Fibroblast of peridontal ligament (primary cell): ENCODE measurements around the gene SERINC4.

Source experiments
- DNase-seq: peaks from one replicate; pipeline ENCODE4 v3.0.0-alpha.2; 2010; ENCODE audit errors: extremely low read depth

Gene SERINC4

GRCh38 chr15:43749690-43750345, 50.2 kb downstream of the SERINC4 start:
- DNase-seq = no peak

- peak; percentile 35 for DNase-seq
Measured at GRCh38 chr15:43748376-43748775, 51.6 kb downstream of the SERINC4 start.

GRCh38 chr15:43746903-43747309, 53.1 kb downstream of the SERINC4 start:
- DNase-seq = peak; percentile 36

GRCh38 chr15:43746245-43746902, 53.6 kb downstream of the SERINC4 start, which contains the start of gene PDIA3:
TSS of gene PDIA3 (plus strand) at chr15:43746438. CDS start at chr15:43746540, 102 bp downstream.
- peak; percentile 83 for DNase-seq
